Brain microvascular endothelial cell (primary cell): ENCODE data around the gene MFNG.

Experiments
- DNase-seq: peaks from one replicate; pipeline ENCODE4 v3.0.0-alpha.2; 2020
- H3K27ac ChIP-seq: fragments of 250-450 bp; sonication (Bioruptor Pico); 2 replicates; pipeline ENCODE4 v1.5.1; 2020; ENCODE audit warnings: mild to moderate bottlenecking, moderate library complexity
- H3K27me3 ChIP-seq: fragments of 250-450 bp; sonication (Bioruptor Pico); replicated peaks from 2 replicates; pipeline ENCODE4 v1.5.1; 2020; ENCODE audit warnings: mild to moderate bottlenecking
- H3K36me3 ChIP-seq: fragments of 250-450 bp; sonication (Bioruptor Pico); replicated peaks from 2 replicates; pipeline ENCODE4 v1.5.1; 2020; ENCODE audit warnings: mild to moderate bottlenecking
- H3K4me3 ChIP-seq: 2 replicates; pipeline ENCODE4 v1.5.1; 2011; ENCODE audit warnings: low read depth, mild to moderate bottlenecking, control low read depth, low read length, moderate library complexity
- CTCF ChIP-seq: IDR thresholded peaks from 2 replicates; pipeline ENCODE4 v1.5.1; 2011; ENCODE audit warnings: low read depth, mild to moderate bottlenecking, moderate library complexity, low read length, control low read depth, inconsistent platforms; ENCODE audit errors: missing control alignments
- in situ Hi-C: cut with HindIII; loops from 2 replicates; pipeline ENCODE4 v1.10.0; 2017; ENCODE audit warnings: low sequenced_read_pairs, low pct_ligation_motif_present

The MFNG gene

GRCh38 chr22:37520776-37521191 is 34.6 kb upstream of the MFNG start:
- no peak overlapping the region for H3K27ac ChIP-seq
- in situ Hi-C loops: no loop called here
- no peak for DNase-seq
- TF ChIP-seq CTCF: no peak
- no peaks in the 10 kb centered on the region for H3K27me3 ChIP-seq
- peaks cover 2% of the 10 kb centered on the region for H3K36me3 ChIP-seq
- no peak overlapping the region for H3K4me3 ChIP-seq

- TF ChIP-seq CTCF: no peak
- Histone ChIP-seq H3K27ac (no peak within 1 kb of the TSS), H3K4me3 (peak within 1 kb of the TSS; percentile 64), H3K27me3 (no peaks in the 10 kb centered on the region), H3K36me3 (peaks cover 5% of the 10 kb centered on the region)
- no peak for DNase-seq
- in situ Hi-C loops: no loop called here
Measured at GRCh38 chr22:37519268-37520195, 33.3 kb upstream of the MFNG start, which contains the start of gene CARD10. Gene CARD10, minus strand, starts transcription at chr22:37519415. Its CDS starts 215 bp downstream, at chr22:37519200.

GRCh38 chr22:37518509-37519267 is 32.5 kb upstream of the MFNG start:
- peaks cover 10% of the 10 kb centered on the region for H3K36me3 ChIP-seq
- no peaks in the 10 kb centered on the region for H3K27me3 ChIP-seq
- no peak overlapping the region for H3K27ac ChIP-seq
- peak overlapping the region; percentile 64 for H3K4me3 ChIP-seq
- no peak for TF ChIP-seq CTCF
- in situ Hi-C loops: no loop called here
- DNase-seq: no peak

GRCh38 chr22:37517826-37518450 is 31.8 kb upstream of the MFNG start:
- H3K27me3 ChIP-seq: no peaks in the 10 kb centered on the region
- no peak overlapping the region for H3K27ac ChIP-seq
- peaks cover 10% of the 10 kb centered on the region for H3K36me3 ChIP-seq
- no peak for DNase-seq
- in situ Hi-C loops: no loop called here
- peak overlapping the region; percentile 64 for H3K4me3 ChIP-seq
- no peak for TF ChIP-seq CTCF

GRCh38 chr22:37516456-37516855 is 30.3 kb upstream of the MFNG start:
- H3K27ac ChIP-seq: no peak overlapping the region
- DNase-seq: no peak
- in situ Hi-C loops: no loop called here
- H3K36me3 ChIP-seq: peaks cover 10% of the 10 kb centered on the region
- no peaks in the 10 kb centered on the region for H3K27me3 ChIP-seq
- TF ChIP-seq CTCF: no peak
- no peak overlapping the region for H3K4me3 ChIP-seq
